ENCODE results near the gene PRKACG. TPM values are rescaled to one million over a fixed set of nuclear protein-coding genes. Genes with fewer than 3 reads are reported as not detected.
A peak's percentile ranks its signal among the peaks of the same experiment; 100 is the strongest.
"Not testable (repeated sequence)": the region's sequence is repeated elsewhere in the genome, so short reads cannot be mapped to it uniquely, and the experiment has no call there.

PRKACG gene
- not detected for total RNA-seq
- not detected for polyA plus RNA-seq
- long read RNA-seq, donor 1 = 0 reads
- long read RNA-seq, donor 2 = 0 reads
- long read RNA-seq, donor 3 = 0 reads
- long read RNA-seq, donor 4 = 0 reads
- long read RNA-seq, donor 5 = 0 reads
- long read RNA-seq, donor 6 = 0 reads
- long read RNA-seq, donor 7 = 0 reads
- long read RNA-seq, donor 8 = 0 reads
- long read RNA-seq, donor 9 = 0 reads
- long read RNA-seq, donor 10, partial matches to known transcripts = 0 of 2 reads
- long read RNA-seq, donor 10, other reads (novel, unspliced or antisense) = 0 of 2 reads

- WGBS = 98% methylated on average over 29 of the region's 29 CpGs
- no peak for DNase-seq (ENCODE audit: low read depth in 6 of 9, low spot score in 9 of 9)
- H3K9me3 ChIP-seq (ENCODE audit: control insufficient read depth in 2 of 2, insufficient read depth in 1 of 2, low read length in 1 of 2) = no peaks in the 10 kb centered on the region
- H3K4me1 ChIP-seq (ENCODE audit: control insufficient read depth in 2 of 2, insufficient read depth in 2 of 2, low read length in 2 of 2) = no peaks in the 10 kb centered on the region
- H3K27me3 ChIP-seq (ENCODE audit: control insufficient read depth in 2 of 2, insufficient read depth in 1 of 2, low read length in 1 of 2) = peaks cover 0 to 9% of the 10 kb centered on the region in 2 donors
- no peaks in the 10 kb centered on the region for H3K36me3 ChIP-seq (ENCODE audit: control insufficient read depth in 2 of 2, insufficient read depth in 2 of 2, low read length in 1 of 2)
- no peak within 1 kb of the TSS for H3K27ac ChIP-seq (ENCODE audit: low read depth in 1 of 2, low read length in 1 of 2)
- H3K4me3 ChIP-seq (ENCODE audit: low read length in 2 of 2) = no peak within 1 kb of the TSS
Observed at GRCh38 chr9:69014013-69014412, at the start of gene PRKACG. Gene PRKACG, minus strand, starts transcription at chr9:69014113. Its CDS starts 21 bp downstream, at chr9:69014092.

- no peaks in the 10 kb centered on the region for H3K9me3 ChIP-seq (ENCODE audit: control insufficient read depth in 2 of 2, insufficient read depth in 1 of 2, low read length in 1 of 2)
- no peaks in the 10 kb centered on the region for H3K36me3 ChIP-seq (ENCODE audit: control insufficient read depth in 2 of 2, insufficient read depth in 2 of 2, low read length in 1 of 2)
- H3K27ac ChIP-seq (ENCODE audit: low read depth in 1 of 2, low read length in 1 of 2) = no peak overlapping the region
- H3K4me1 ChIP-seq (ENCODE audit: control insufficient read depth in 2 of 2, insufficient read depth in 2 of 2, low read length in 2 of 2) = no peaks in the 10 kb centered on the region
- no peaks in the 10 kb centered on the region for H3K27me3 ChIP-seq (ENCODE audit: control insufficient read depth in 2 of 2, insufficient read depth in 1 of 2, low read length in 1 of 2)
- 98% methylated on average over 5 of the region's 5 CpGs for WGBS
- no peak overlapping the region for H3K4me3 ChIP-seq (ENCODE audit: low read length in 2 of 2)
- DNase-seq (ENCODE audit: low read depth in 6 of 9, low spot score in 9 of 9) = no peak
Observed at GRCh38 chr9:69062195-69062594, 48.3 kb upstream of the PRKACG start.

- Histone ChIP-seq H3K27ac (ENCODE audit: low read depth in 1 of 2, low read length in 1 of 2) (no peak overlapping the region), H3K4me1 (ENCODE audit: control insufficient read depth in 2 of 2, insufficient read depth in 2 of 2, low read length in 2 of 2) (no peaks in the 10 kb centered on the region), H3K27me3 (ENCODE audit: control insufficient read depth in 2 of 2, insufficient read depth in 1 of 2, low read length in 1 of 2) (no peaks in the 10 kb centered on the region), H3K9me3 (ENCODE audit: control insufficient read depth in 2 of 2, insufficient read depth in 1 of 2, low read length in 1 of 2) (no peaks in the 10 kb centered on the region), H3K36me3 (ENCODE audit: control insufficient read depth in 2 of 2, insufficient read depth in 2 of 2, low read length in 1 of 2) (no peaks in the 10 kb centered on the region), H3K4me3 (ENCODE audit: low read length in 2 of 2) (no peak overlapping the region)
- WGBS = 14% methylated on average over 1 of the region's 1 CpG
- peak in 1 of 9 donors; percentile 18 for DNase-seq (ENCODE audit: low read depth in 6 of 9, low spot score in 9 of 9)
Observed at GRCh38 chr9:69060766-69061165, 46.9 kb upstream of the PRKACG start.

- no peak for DNase-seq (ENCODE audit: low read depth in 6 of 9, low spot score in 9 of 9)
- Histone ChIP-seq H3K4me1 (ENCODE audit: control insufficient read depth in 2 of 2, insufficient read depth in 2 of 2, low read length in 2 of 2) (no peaks in the 10 kb centered on the region), H3K9me3 (ENCODE audit: control insufficient read depth in 2 of 2, insufficient read depth in 1 of 2, low read length in 1 of 2) (no peaks in the 10 kb centered on the region), H3K27ac (ENCODE audit: low read depth in 1 of 2, low read length in 1 of 2) (no peak overlapping the region), H3K27me3 (ENCODE audit: control insufficient read depth in 2 of 2, insufficient read depth in 1 of 2, low read length in 1 of 2) (no peaks in the 10 kb centered on the region), H3K36me3 (ENCODE audit: control insufficient read depth in 2 of 2, insufficient read depth in 2 of 2, low read length in 1 of 2) (no peaks in the 10 kb centered on the region), H3K4me3 (ENCODE audit: low read length in 2 of 2) (no peak overlapping the region)
- 99% methylated on average over 2 of the region's 2 CpGs for WGBS
Observed at GRCh38 chr9:69058101-69058500, 44.2 kb upstream of the PRKACG start.

GRCh38 chr9:69056191-69056815 is 42.4 kb upstream of the PRKACG start:
- 97% methylated on average over 4 of the region's 4 CpGs for WGBS
- no peaks in the 10 kb centered on the region for H3K4me1 ChIP-seq (ENCODE audit: control insufficient read depth in 2 of 2, insufficient read depth in 2 of 2, low read length in 2 of 2)
- H3K36me3 ChIP-seq (ENCODE audit: control insufficient read depth in 2 of 2, insufficient read depth in 2 of 2, low read length in 1 of 2) = no peaks in the 10 kb centered on the region
- H3K27ac ChIP-seq (ENCODE audit: low read depth in 1 of 2, low read length in 1 of 2) = no peak overlapping the region
- H3K9me3 ChIP-seq (ENCODE audit: control insufficient read depth in 2 of 2, insufficient read depth in 1 of 2, low read length in 1 of 2) = no peaks in the 10 kb centered on the region
- H3K27me3 ChIP-seq (ENCODE audit: control insufficient read depth in 2 of 2, insufficient read depth in 1 of 2, low read length in 1 of 2) = no peaks in the 10 kb centered on the region
- DNase-seq (ENCODE audit: low read depth in 6 of 9, low spot score in 9 of 9) = no peak
- no peak overlapping the region for H3K4me3 ChIP-seq (ENCODE audit: low read length in 2 of 2)

GRCh38 chr9:69054989-69055388 is 41.1 kb upstream of the PRKACG start:
- no peak overlapping the region for H3K4me3 ChIP-seq (ENCODE audit: low read length in 2 of 2)
- H3K27me3 ChIP-seq (ENCODE audit: control insufficient read depth in 2 of 2, insufficient read depth in 1 of 2, low read length in 1 of 2) = no peaks in the 10 kb centered on the region
- H3K27ac ChIP-seq (ENCODE audit: low read depth in 1 of 2, low read length in 1 of 2) = no peak overlapping the region
- no peak for DNase-seq (ENCODE audit: low read depth in 6 of 9, low spot score in 9 of 9)
- H3K36me3 ChIP-seq (ENCODE audit: control insufficient read depth in 2 of 2, insufficient read depth in 2 of 2, low read length in 1 of 2) = no peaks in the 10 kb centered on the region
- no peaks in the 10 kb centered on the region for H3K9me3 ChIP-seq (ENCODE audit: control insufficient read depth in 2 of 2, insufficient read depth in 1 of 2, low read length in 1 of 2)
- WGBS = 94% methylated on average over 1 of the region's 1 CpG
- no peaks in the 10 kb centered on the region for H3K4me1 ChIP-seq (ENCODE audit: control insufficient read depth in 2 of 2, insufficient read depth in 2 of 2, low read length in 2 of 2)

- not testable (repeated sequence) for DNase-seq (ENCODE audit: low read depth in 6 of 9, low spot score in 9 of 9)
Observed at GRCh38 chr9:69050936-69051335, 37.0 kb upstream of the PRKACG start.

GRCh38 chr9:69049094-69049493 is 35.2 kb upstream of the PRKACG start:
- Histone ChIP-seq H3K9me3 (ENCODE audit: control insufficient read depth in 2 of 2, insufficient read depth in 1 of 2, low read length in 1 of 2) (no peaks in the 10 kb centered on the region), H3K27me3 (ENCODE audit: control insufficient read depth in 2 of 2, insufficient read depth in 1 of 2, low read length in 1 of 2) (no peaks in the 10 kb centered on the region), H3K4me1 (ENCODE audit: control insufficient read depth in 2 of 2, insufficient read depth in 2 of 2, low read length in 2 of 2) (no peaks in the 10 kb centered on the region), H3K4me3 (ENCODE audit: low read length in 2 of 2) (no peak overlapping the region), H3K27ac (ENCODE audit: low read depth in 1 of 2, low read length in 1 of 2) (no peak overlapping the region), H3K36me3 (ENCODE audit: control insufficient read depth in 2 of 2, insufficient read depth in 2 of 2, low read length in 1 of 2) (no peaks in the 10 kb centered on the region)
- WGBS = 97% methylated on average over 6 of the region's 6 CpGs
- DNase-seq (ENCODE audit: low read depth in 6 of 9, low spot score in 9 of 9) = no peak

More at GRCh38 chr9:69050936-69051335, 37.0 kb upstream of the PRKACG start:
- not testable (repeated sequence) for H3K4me3 ChIP-seq (ENCODE audit: low read length in 2 of 2); H3K27me3 ChIP-seq (ENCODE audit: control insufficient read depth in 2 of 2, insufficient read depth in 1 of 2, low read length in 1 of 2); H3K36me3 ChIP-seq (ENCODE audit: control insufficient read depth in 2 of 2, insufficient read depth in 2 of 2, low read length in 1 of 2); H3K4me1 ChIP-seq (ENCODE audit: control insufficient read depth in 2 of 2, insufficient read depth in 2 of 2, low read length in 2 of 2); H3K27ac ChIP-seq (ENCODE audit: low read depth in 1 of 2, low read length in 1 of 2); H3K9me3 ChIP-seq (ENCODE audit: control insufficient read depth in 2 of 2, insufficient read depth in 1 of 2, low read length in 1 of 2)
- WGBS = 88% methylated on average over 12 of the region's 12 CpGs

GRCh38 chr9:69047371-69047770 is 33.5 kb upstream of the PRKACG start:
- no peak for DNase-seq (ENCODE audit: low read depth in 6 of 9, low spot score in 9 of 9)
- Histone ChIP-seq H3K4me1 (ENCODE audit: control insufficient read depth in 2 of 2, insufficient read depth in 2 of 2, low read length in 2 of 2) (no peaks in the 10 kb centered on the region), H3K4me3 (ENCODE audit: low read length in 2 of 2) (no peak overlapping the region), H3K27me3 (ENCODE audit: control insufficient read depth in 2 of 2, insufficient read depth in 1 of 2, low read length in 1 of 2) (no peaks in the 10 kb centered on the region), H3K36me3 (ENCODE audit: control insufficient read depth in 2 of 2, insufficient read depth in 2 of 2, low read length in 1 of 2) (no peaks in the 10 kb centered on the region), H3K9me3 (ENCODE audit: control insufficient read depth in 2 of 2, insufficient read depth in 1 of 2, low read length in 1 of 2) (no peaks in the 10 kb centered on the region), H3K27ac (ENCODE audit: low read depth in 1 of 2, low read length in 1 of 2) (no peak overlapping the region)
- WGBS = 44% methylated on average over 4 of the region's 4 CpGs

All from thymus (tissue), 14 donors.